ENCODE data around the gene SPAG16. TPM values are rescaled to one million over a fixed set of nuclear protein-coding genes. Genes with fewer than 3 reads are reported as not detected.

Gene SPAG16
- total RNA-seq, 1 experiment from 2014 or later = 17.3 TPM

DNA sequence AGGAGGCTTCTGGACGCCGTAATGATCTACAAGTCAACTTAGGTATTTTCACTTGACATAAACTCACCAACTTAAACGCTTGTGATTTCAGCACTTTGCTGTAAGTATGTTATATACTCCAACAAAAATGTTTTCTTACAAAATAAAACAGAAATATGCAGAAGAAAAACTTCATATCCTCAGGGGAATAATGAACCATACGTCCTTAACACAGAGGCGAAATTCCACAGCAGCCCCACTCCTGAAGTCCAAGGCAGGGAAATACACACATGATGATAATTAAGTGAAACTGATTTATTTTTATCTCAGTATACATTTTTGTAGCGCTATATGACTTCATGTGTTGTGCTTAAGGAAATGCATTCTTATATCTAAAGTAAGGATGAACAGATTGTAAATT, 791.2 kb downstream of the SPAG16 start:
- Histone ChIP-seq H3K9ac (ENCODE audit: extremely low read depth, insufficient read length, low read length) (no peak overlapping the region), H2BK12ac (ENCODE audit: insufficient read length, low read depth, low read length) (no peak overlapping the region), H3T11ph (ENCODE audit: low read length) (no peak overlapping the region), H2BK120ac (ENCODE audit: low read depth, low read length, poor library complexity, severe bottlenecking) (no peak overlapping the region), H3K27me3 (ENCODE audit: insufficient read depth, low read length) (no peaks in the 10 kb centered on the region), H4K20me1 (ENCODE audit: control insufficient read depth, insufficient read depth, insufficient read length) (no peaks in the 10 kb centered on the region), H3K56ac (ENCODE audit: insufficient read length, low read depth, low read length) (no peak overlapping the region), H3K79me2 (ENCODE audit: insufficient read depth, low read length) (no peaks in the 10 kb centered on the region), H2AK5ac (ENCODE audit: insufficient read length, low read length) (no peak overlapping the region), H4K8ac (replicated peaks; ENCODE audit: insufficient read length, low read depth, low read length) (no peak overlapping the region), H2BK20ac (ENCODE audit: low read depth, low read length, poor library complexity, severe bottlenecking) (no peak overlapping the region), H3K4ac (ENCODE audit: low read depth, low read length) (no peak overlapping the region), H3K9me3 (ENCODE audit: control insufficient read depth, low read depth, low read length) (no peaks in the 10 kb centered on the region), H2BK5ac (ENCODE audit: insufficient read length, low read length) (no peak overlapping the region), H4K5ac (ENCODE audit: insufficient read length, low read depth, low read length) (no peak overlapping the region), H3K23me2 (ENCODE audit: insufficient read length, low read depth, low read length, poor library complexity, severe bottlenecking) (no peaks in the 10 kb centered on the region), H3K14ac (ENCODE audit: insufficient read depth, low read length) (no peak overlapping the region), H3K23ac (ENCODE audit: insufficient read length, low read depth, low read length) (no peak overlapping the region), H4K91ac (ENCODE audit: insufficient read length, low read depth, low read length) (no peak overlapping the region), H3K18ac (ENCODE audit: insufficient read length, low read depth, low read length) (no peak overlapping the region), H3K79me1 (ENCODE audit: insufficient read depth, low read depth, low read length, poor library complexity, severe bottlenecking) (no peaks in the 10 kb centered on the region), H3K4me2 (ENCODE audit: insufficient read depth, insufficient read length, low read length) (no peak overlapping the region), H3K27ac (ENCODE audit: insufficient read length, low read depth, low read length) (no peak overlapping the region), H2AFZ (ENCODE audit: low read length) (no peak overlapping the region), H2BK15ac (ENCODE audit: low read depth, low read length) (no peak overlapping the region), H3K4me1 (ENCODE audit: insufficient read depth, low read length) (no peaks in the 10 kb centered on the region)
- H3K36me3 Mint-ChIP-seq (ENCODE audit: insufficient read depth in 1 of 3, low read depth in 3 of 3) = no peaks in the 10 kb centered on the region
- no peak overlapping the region for H3K27ac Mint-ChIP-seq
- no peak overlapping the region for H3K4me3 Mint-ChIP-seq
- TF ChIP-seq, protein P1, sequence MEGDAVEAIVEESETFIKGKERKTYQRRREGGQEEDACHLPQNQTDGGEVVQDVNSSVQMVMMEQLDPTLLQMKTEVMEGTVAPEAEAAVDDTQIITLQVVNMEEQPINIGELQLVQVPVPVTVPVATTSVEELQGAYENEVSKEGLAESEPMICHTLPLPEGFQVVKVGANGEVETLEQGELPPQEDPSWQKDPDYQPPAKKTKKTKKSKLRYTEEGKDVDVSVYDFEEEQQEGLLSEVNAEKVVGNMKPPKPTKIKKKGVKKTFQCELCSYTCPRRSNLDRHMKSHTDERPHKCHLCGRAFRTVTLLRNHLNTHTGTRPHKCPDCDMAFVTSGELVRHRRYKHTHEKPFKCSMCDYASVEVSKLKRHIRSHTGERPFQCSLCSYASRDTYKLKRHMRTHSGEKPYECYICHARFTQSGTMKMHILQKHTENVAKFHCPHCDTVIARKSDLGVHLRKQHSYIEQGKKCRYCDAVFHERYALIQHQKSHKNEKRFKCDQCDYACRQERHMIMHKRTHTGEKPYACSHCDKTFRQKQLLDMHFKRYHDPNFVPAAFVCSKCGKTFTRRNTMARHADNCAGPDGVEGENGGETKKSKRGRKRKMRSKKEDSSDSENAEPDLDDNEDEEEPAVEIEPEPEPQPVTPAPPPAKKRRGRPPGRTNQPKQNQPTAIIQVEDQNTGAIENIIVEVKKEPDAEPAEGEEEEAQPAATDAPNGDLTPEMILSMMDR (conservative IDR thresholded peaks at IDR 0.05) = no peak
- H3K9me3 Mint-ChIP-seq = no peaks in the 10 kb centered on the region
- no peaks in the 10 kb centered on the region for H3K27me3 Mint-ChIP-seq (ENCODE audit: low read depth)
- WGBS (ENCODE audit: extremely low coverage, insufficient read length, low lambda C conversion rate) = no CpG with 5 or more reads among the region's 6 CpGs
- H3K4me1 Mint-ChIP-seq = peaks cover 7 to 10% of the 10 kb centered on the region in 2 experiments
- no peak for DNase-seq

Measured in H9 (cell line).